GM13976 (cell line): ENCODE data around the gene LYPLA2.

Experiments used
- DNase-seq: peaks from one replicate; pipeline ENCODE4 v3.0.0; 2012; ENCODE audit warnings: low spot score
- CTCF ChIP-seq: IDR thresholded peaks from 2 replicates; pipeline ENCODE4 v1.5.1; 2012; ENCODE audit warnings: borderline replicate concordance, mild to moderate bottlenecking; ENCODE audit not compliant: insufficient read depth; ENCODE audit errors: extremely low read depth, missing control alignments, control extremely low read depth
- in situ Hi-C: fragments of 300-500 bp; cut with MboI; formaldehyde crosslinking; loops from one replicate; pipeline ENCODE4 v1.12.0; 2022; ENCODE audit warnings: low sequenced_read_pairs, mixed read lengths, inconsistent platforms; ENCODE audit not compliant: unreplicated experiment

Gene LYPLA2

GRCh38 chr1:23790696-23791515 lies at the start of gene LYPLA2:
Gene LYPLA2, plus strand, starts transcription at chr1:23791145. Its CDS starts 1,538 bp downstream, at chr1:23792683.
- no peak for TF ChIP-seq CTCF
- peak; percentile 94 for DNase-seq
- in situ Hi-C loops, result no loop called here

- TF ChIP-seq CTCF, result no peak
- in situ Hi-C loops, result loop anchor here (10.0 kb wide), 1 partner anchor 47 kb away; the partner anchor contains the start of gene RPL11
- no peak for DNase-seq
Observed at GRCh38 chr1:23741609-23742008, 49.3 kb upstream of the LYPLA2 start.

- in situ Hi-C loops, result loop anchor here (10.0 kb wide), 1 partner anchor 48 kb away; the partner anchor contains the start of gene RPL11
- TF ChIP-seq CTCF, result no peak
- DNase-seq, result no peak
Observed at GRCh38 chr1:23742670-23743286, 48.2 kb upstream of the LYPLA2 start.

- no peak for TF ChIP-seq CTCF
Observed at GRCh38 chr1:23743287-23744152, 47.4 kb upstream of the LYPLA2 start, which contains the start of gene ELOA. Gene ELOA, plus strand, starts transcription at chr1:23743471. Its CDS starts 33 bp downstream, at chr1:23743504.

GRCh38 chr1:23745515-23745914 lies 45.4 kb upstream of the LYPLA2 start:
- peak; percentile 25 for TF ChIP-seq CTCF
- peak; percentile 77 for DNase-seq
- in situ Hi-C loops, result loop anchor here (10.0 kb wide), 1 partner anchor 51 kb away; the partner anchor contains the start of gene RPL11

More at GRCh38 chr1:23743287-23744152, 47.4 kb upstream of the LYPLA2 start, which contains the start of gene ELOA:
- in situ Hi-C loops, result loop anchor here (10.0 kb wide), 1 partner anchor 49 kb away; the partner anchor contains the start of gene RPL11
- DNase-seq, result peak; percentile 95

GRCh38 chr1:23748016-23748415 lies 42.9 kb upstream of the LYPLA2 start:
- DNase-seq, result no peak
- in situ Hi-C loops, result loop anchor here (10.0 kb wide), 1 partner anchor 53 kb away; the partner anchor contains the start of gene RPL11
- no peak for TF ChIP-seq CTCF
